Mammary epithelial cell (primary cell): Measurements from ENCODE around the gene TBX15.

Experiments used
- CTCF ChIP-seq, 2 donors: IDR thresholded peaks in 1 of 2; conservative IDR thresholded peaks in 1 of 2; 2 replicates each; pipeline ENCODE4 v1.5.1; 2011 to 2012; ENCODE audit warnings: inconsistent platforms in 2 of 2, low read length in 2 of 2, mild to moderate bottlenecking in 2 of 2, control low read depth in 1 of 2, low read depth in 1 of 2; ENCODE audit not compliant: insufficient read depth in 1 of 2; ENCODE audit errors: extremely low read depth in 1 of 2
- EZH2 ChIP-seq: IDR thresholded peaks from 2 replicates; pipeline ENCODE4 v1.6.1; 2012; ENCODE audit warnings: low read length, inconsistent platforms, borderline replicate concordance

- no peak for TF ChIP-seq CTCF (conservative IDR thresholded peaks at IDR 0.05 in 1 of 2, IDR thresholded peaks at IDR 0.05 in 1 of 2; ENCODE audit: extremely low read depth in 1 of 2, insufficient read depth in 1 of 2, low read depth in 1 of 2, low read length in 2 of 2)
- TF ChIP-seq EZH2, result no peak
Measured at GRCh38 chr1:118999348-119000071, 11.4 kb upstream of the TBX15 start.
